ENCODE measurements around the gene CSF1. TPM values are rescaled to one million over a fixed set of nuclear protein-coding genes. Genes with fewer than 3 reads are reported as not detected.

Gene CSF1
- total and polyA plus RNA-seq, 2 donors (not counting 3 experiments of a cell fraction or from before 2014, with no cell fraction given): 24.5 to 28.9 TPM

- peak overlapping the region; percentile 83 for H2AFZ ChIP-seq (ENCODE audit: low read depth, low read length)
- dilution Hi-C loops (cut with MboI; ENCODE audit: extremely low pct_ligation_motif_present, low sequenced_read_pairs) (no loop called here), intact Hi-C loops (cut with micrococcal nuclease) (loop anchor here (1.0 to 5.0 kb wide), 4 partner anchors 15 to 85 kb away; partner anchors contain the start of gene CSF1)
- FAIRE-seq (peak; percentile 73), DNase-seq (ENCODE audit: low read depth, low spot score) (peak; percentile 56)
- CTCF ChIA-PET: interaction anchor here (0.7 to 2.5 kb wide), 10 partner anchors 11 to 107 kb away, joined by 3 to 16 read pairs (median 3); partner anchors contain the start of gene AHCYL1
- no peak overlapping the region for H3K27ac ChIP-seq (ENCODE audit: insufficient read depth, low read depth, low read length)
- H3K4me2 ChIP-seq (ENCODE audit: insufficient read depth, low read length): no peak overlapping the region
- H3K4me3 ChIP-seq (replicated peaks in 1 of 3; ENCODE audit: insufficient read depth in 1 of 3, low read depth in 1 of 3, low read length in 3 of 3): no peak overlapping the region
- H3K27me3 ChIP-seq (ENCODE audit: control insufficient read depth in 2 of 2, insufficient read depth in 2 of 2, low read length in 2 of 2): peaks cover 7 to 15% of the 10 kb centered on the region in 2 experiments
- H3K79me2 ChIP-seq (ENCODE audit: control insufficient read depth, insufficient read depth, low read length): no peaks in the 10 kb centered on the region
- H3K36me3 ChIP-seq (ENCODE audit: control insufficient read depth in 2 of 2, extremely low read depth in 1 of 2, insufficient read depth in 2 of 2, low read length in 2 of 2): no peaks in the 10 kb centered on the region
- H3K9me1 ChIP-seq (replicated peaks; ENCODE audit: control insufficient read depth, extremely low read depth, insufficient read depth, low read length): no peaks in the 10 kb centered on the region
- H3K9ac ChIP-seq (replicated peaks; ENCODE audit: extremely low read depth, insufficient read depth, low read length): no peak overlapping the region
- BruUV-seq (replicated peaks): no TSS peak
- peaks cover 8% of the 10 kb centered on the region for H3K4me1 ChIP-seq (ENCODE audit: control insufficient read depth, extremely low read depth, insufficient read depth, low read length)
- no peaks in the 10 kb centered on the region for H3K9me3 ChIP-seq (replicated peaks; ENCODE audit: control insufficient read depth, insufficient read depth, low read length)
- TF ChIP-seq EZH2 (IDR thresholded peaks at IDR 0.05; ENCODE audit: borderline replicate concordance, low read depth, low read length, severe bottlenecking) (no peak), CTCF (IDR thresholded peaks at IDR 0.05; ENCODE audit: extremely low read depth in 1 of 2, insufficient read depth in 1 of 2, low read depth in 1 of 2, low read length in 2 of 2) (peak in 1 of 2 donors; percentile 25), MYC (IDR thresholded peaks at IDR 0.05; ENCODE audit: low read depth, low read length) (no peak)
- H4K20me1 ChIP-seq (replicated peaks; ENCODE audit: control insufficient read depth, extremely low read depth, insufficient read depth, low read length): no peaks in the 10 kb centered on the region
- POLR2A ChIA-PET: no interaction called here
These were observed 33.3 kb upstream of the CSF1 start for GRCh38 chr1:109877317-109877771.

GRCh38 chr1:109877776-109878175 lies 32.9 kb upstream of the CSF1 start:
- no peak overlapping the region for H3K9ac ChIP-seq (replicated peaks; ENCODE audit: extremely low read depth, insufficient read depth, low read length)
- no peaks in the 10 kb centered on the region for H3K36me3 ChIP-seq (ENCODE audit: control insufficient read depth in 2 of 2, extremely low read depth in 1 of 2, insufficient read depth in 2 of 2, low read length in 2 of 2)
- dilution Hi-C loops (cut with MboI; ENCODE audit: extremely low pct_ligation_motif_present, low sequenced_read_pairs) (no loop called here), intact Hi-C loops (cut with micrococcal nuclease) (loop anchor here (1.0 to 5.0 kb wide), 4 partner anchors 15 to 85 kb away; partner anchors contain the start of gene CSF1)
- H3K79me2 ChIP-seq (ENCODE audit: control insufficient read depth, insufficient read depth, low read length): no peaks in the 10 kb centered on the region
- peak overlapping the region; percentile 83 for H2AFZ ChIP-seq (ENCODE audit: low read depth, low read length)
- peaks cover 8% of the 10 kb centered on the region for H3K4me1 ChIP-seq (ENCODE audit: control insufficient read depth, extremely low read depth, insufficient read depth, low read length)
- no peak overlapping the region for H3K4me3 ChIP-seq (replicated peaks in 1 of 3; ENCODE audit: insufficient read depth in 1 of 3, low read depth in 1 of 3, low read length in 3 of 3)
- no peak overlapping the region for H3K4me2 ChIP-seq (ENCODE audit: insufficient read depth, low read length)
- peaks cover 3 to 15% of the 10 kb centered on the region in 2 experiments for H3K27me3 ChIP-seq (ENCODE audit: control insufficient read depth in 2 of 2, insufficient read depth in 2 of 2, low read length in 2 of 2)
- TF ChIP-seq MAX (IDR thresholded peaks at IDR 0.05; ENCODE audit: insufficient read depth, insufficient read length) (no peak), FOS (IDR thresholded peaks at IDR 0.05; ENCODE audit: borderline replicate concordance, insufficient read depth, low read length) (no peak), JUN (IDR thresholded peaks at IDR 0.05; ENCODE audit: borderline replicate concordance, insufficient read depth, insufficient read length, low read depth) (no peak), MYC (IDR thresholded peaks at IDR 0.05; ENCODE audit: low read depth, low read length) (no peak), POLR2AphosphoS5 (IDR thresholded peaks at IDR 0.05; ENCODE audit: insufficient read depth, low read depth, low read length) (no peak), CTCF (IDR thresholded peaks at IDR 0.05; ENCODE audit: extremely low read depth in 1 of 2, insufficient read depth in 1 of 2, low read depth in 1 of 2, low read length in 2 of 2) (no peak), POLR2A (IDR thresholded peaks at IDR 0.05; ENCODE audit: low read depth, low read length) (no peak), GATA2 (IDR thresholded peaks at IDR 0.05; ENCODE audit: insufficient read depth, insufficient read length, low read depth, low read length) (no peak), EZH2 (IDR thresholded peaks at IDR 0.05; ENCODE audit: borderline replicate concordance, low read depth, low read length, severe bottlenecking) (no peak)
- H3K9me3 ChIP-seq (replicated peaks; ENCODE audit: control insufficient read depth, insufficient read depth, low read length): no peaks in the 10 kb centered on the region
- H3K9me1 ChIP-seq (replicated peaks; ENCODE audit: control insufficient read depth, extremely low read depth, insufficient read depth, low read length): no peaks in the 10 kb centered on the region
- no peak for FAIRE-seq
- no peak overlapping the region for H3K27ac ChIP-seq (ENCODE audit: insufficient read depth, low read depth, low read length)
- no peak for DNase-seq (ENCODE audit: low read depth, low spot score)
- ChIA-PET CTCF (interaction anchor here (0.9 to 2.5 kb wide), 6 partner anchors 10 to 107 kb away, joined by 3 to 16 read pairs (median 4); partner anchors contain the start of gene AHCYL1), POLR2A (no interaction called here)
- BruUV-seq (replicated peaks): no TSS peak
- H4K20me1 ChIP-seq (replicated peaks; ENCODE audit: control insufficient read depth, extremely low read depth, insufficient read depth, low read length): no peaks in the 10 kb centered on the region
